GM21526 (cell line): Measurements from ENCODE around the gene RBFOX2.
"Not testable (repeated sequence)": the region's sequence is repeated elsewhere in the genome, so short reads cannot be mapped to it uniquely, and the experiment has no call there.

Experiments used
- ATAC-seq: cut with Tn5 transposase; IDR thresholded peaks from one replicate; pipeline ENCODE4 v1.9.1; 2021; ENCODE audit warnings: moderate library complexity; ENCODE audit not compliant: unreplicated experiment, low FRiP score

RBFOX2 gene

DNA sequence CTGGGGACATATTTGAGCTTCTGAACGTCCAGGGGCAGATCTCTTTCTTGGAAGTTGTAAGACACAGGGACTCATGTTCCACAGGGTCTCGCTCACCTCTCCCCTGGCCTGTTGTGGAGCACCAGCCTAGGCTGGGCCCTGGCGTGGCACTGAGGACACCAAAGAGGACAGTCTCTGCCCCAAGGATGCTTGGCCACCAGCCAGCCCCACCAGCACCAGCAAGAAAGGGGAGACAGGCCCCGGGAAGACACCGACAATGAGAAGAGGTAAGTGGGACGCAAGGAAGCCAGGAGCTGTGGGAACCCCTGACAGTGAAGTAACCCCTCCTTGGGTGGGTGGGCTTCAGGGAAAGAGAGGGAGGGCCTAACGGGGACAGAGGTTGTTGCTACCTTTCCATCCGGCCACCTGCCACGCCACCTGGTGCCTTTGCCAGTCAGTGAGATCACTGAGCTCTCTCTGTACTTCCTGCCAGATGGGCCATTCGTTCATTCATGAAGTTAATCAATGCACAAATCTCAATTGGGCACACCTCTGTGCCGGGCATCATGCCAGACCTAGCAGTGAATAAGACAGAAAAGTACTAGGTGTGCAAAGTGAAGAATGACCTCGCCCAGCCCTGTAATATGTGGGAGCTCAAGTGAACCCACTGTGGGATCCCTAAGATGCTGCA is 299.9 kb downstream of the RBFOX2 start:
- ATAC-seq, result no peak

DNA sequence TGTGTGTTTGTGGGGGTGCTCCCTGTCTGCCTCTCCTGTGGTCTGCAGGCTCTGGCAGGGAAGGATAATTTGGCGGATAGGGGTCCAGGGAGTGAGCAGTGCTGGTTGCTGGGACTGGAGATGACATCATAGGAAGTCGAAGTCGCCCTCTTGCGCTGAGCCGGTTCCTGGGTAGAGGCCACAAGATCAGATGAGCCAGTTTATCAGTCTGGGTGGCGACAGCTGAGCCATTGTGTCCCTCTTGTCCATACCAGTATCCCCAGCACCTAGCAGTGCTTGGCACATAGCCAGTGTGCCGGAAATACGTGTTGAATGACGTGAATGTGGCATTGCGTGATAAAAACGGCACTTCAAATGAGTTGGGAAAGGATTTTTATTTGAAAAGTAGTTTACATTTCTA is 301.2 kb downstream of the RBFOX2 start:
- ATAC-seq, result no peak

DNA sequence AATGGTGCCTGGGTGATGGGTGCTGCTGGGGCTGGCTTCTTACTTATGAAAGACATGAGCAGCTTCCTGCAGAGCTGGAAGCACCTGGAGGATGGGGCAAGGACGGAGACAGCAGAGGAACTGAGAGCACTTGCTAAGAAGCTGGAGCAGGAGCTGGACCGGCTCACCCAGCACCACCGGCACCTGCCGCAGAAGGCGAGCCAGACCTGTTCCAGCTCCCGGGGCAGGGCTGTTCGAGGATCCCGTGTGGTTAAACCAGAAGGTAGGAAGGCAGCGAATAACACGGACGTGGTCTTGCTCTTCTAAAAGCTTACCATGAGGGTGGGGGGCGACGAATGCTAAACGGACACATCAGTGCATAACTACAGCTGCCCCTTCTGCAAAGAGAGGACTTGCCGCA is 301.7 kb downstream of the RBFOX2 start:
- ATAC-seq, result no peak

GRCh38 chr22:35726398-35726797 is 302.2 kb downstream of the RBFOX2 start:
- no peak for ATAC-seq

DNA sequence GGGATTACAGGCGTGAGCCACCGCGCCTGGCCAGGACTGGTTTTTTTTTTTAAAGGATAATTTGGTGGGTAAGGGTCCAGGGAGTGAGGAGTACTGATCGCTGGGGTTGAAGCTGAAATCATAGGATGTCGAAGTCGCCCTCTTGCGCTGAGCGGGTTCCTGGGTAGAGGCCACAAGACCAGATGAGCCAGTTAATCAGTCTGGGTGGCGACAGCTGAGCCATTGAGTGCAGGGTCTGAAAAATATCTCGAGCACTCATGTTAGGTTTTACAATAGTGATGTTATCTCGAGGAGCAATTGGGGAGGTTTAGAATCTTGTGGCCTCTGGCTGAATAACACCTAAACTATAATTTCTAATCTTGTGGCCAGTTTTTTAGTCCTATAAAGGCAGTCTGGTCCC is 303.1 kb downstream of the RBFOX2 start:
- ATAC-seq, result no peak

- no peak for ATAC-seq
Measured at GRCh38 chr22:35721960-35722359, 306.7 kb downstream of the RBFOX2 start.

DNA sequence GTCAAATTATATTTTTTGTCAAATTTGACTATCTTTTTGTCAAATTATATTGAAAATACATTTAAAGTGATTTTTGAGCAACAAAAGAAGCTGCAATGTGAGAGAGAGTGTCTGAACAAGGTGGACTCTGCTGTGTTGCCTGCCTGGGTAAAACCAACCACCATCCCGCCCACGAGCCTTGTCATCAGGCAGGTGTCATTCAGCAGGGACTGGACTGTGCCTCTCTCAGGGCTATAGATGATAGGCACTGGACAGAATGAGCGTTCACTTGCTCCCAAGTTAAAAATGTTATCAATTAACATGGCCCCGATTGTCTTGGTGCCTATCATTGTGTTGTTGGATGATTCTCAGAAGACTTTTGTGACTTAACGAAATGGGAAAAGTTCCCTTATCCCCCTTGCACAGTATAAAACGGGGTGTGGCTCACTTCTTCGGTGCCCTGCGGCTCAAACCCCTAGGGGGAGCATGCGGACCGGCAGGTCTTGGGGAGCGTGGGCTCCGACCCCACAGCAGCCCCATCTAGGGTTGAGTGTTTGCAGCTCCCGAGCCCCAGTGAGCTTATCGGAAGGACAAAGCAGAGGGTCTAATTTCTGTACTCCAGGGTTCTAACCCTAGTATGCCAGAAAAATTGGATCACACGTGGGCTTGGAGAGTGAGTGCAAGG is 309.3 kb downstream of the RBFOX2 start:
- ATAC-seq, result no peak

DNA sequence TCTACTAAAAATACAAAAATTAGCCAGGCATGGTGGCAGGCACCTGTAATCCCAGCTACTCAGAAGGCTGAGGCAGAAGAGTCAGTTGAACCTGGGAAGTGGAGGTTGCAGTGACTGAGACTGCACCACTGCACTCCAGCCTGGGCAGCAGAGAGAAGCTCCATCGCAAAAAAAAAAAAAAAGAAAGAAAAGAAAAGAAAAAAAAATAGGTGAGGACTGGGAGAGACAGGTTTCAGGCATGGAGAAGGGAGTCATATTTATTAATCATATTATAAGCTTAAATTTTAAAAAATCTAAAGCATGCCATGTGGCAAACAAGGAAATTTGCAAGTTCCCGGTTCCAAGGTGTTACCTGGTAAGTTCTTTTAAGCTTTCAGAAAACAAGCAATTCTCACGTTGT is 311.1 kb downstream of the RBFOX2 start, which contains the start of gene APOL5:
Gene APOL5 (plus strand): TSS at position 301 of the 400 bp plus-strand sequence. CDS start 0 bp downstream, at position 301.
- no peak for ATAC-seq

DNA sequence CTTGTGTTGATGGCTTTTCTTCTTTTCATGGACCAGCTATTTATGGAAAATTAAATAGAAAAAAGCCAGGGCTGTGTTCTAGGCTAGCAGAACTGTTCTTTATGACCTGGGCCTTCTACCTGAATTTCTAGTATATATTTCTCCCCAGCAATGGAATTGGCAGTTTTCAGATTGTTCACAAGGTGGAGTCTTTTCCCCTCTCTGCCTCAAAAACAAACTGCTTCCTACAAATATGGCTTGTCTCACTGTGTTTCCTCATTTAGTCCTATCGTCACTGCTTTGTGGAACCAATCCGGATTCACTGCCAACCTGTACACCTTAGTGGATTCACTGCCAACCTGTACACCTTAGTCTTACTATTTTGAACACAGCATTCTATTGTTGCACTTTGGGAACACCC is 316.0 kb downstream of the RBFOX2 start:
- no peak for ATAC-seq

- no peak for ATAC-seq
Measured at GRCh38 chr22:35711336-35711735, 317.3 kb downstream of the RBFOX2 start.

GRCh38 chr22:35708917-35709316 is 319.7 kb downstream of the RBFOX2 start:
- ATAC-seq, result no peak

DNA sequence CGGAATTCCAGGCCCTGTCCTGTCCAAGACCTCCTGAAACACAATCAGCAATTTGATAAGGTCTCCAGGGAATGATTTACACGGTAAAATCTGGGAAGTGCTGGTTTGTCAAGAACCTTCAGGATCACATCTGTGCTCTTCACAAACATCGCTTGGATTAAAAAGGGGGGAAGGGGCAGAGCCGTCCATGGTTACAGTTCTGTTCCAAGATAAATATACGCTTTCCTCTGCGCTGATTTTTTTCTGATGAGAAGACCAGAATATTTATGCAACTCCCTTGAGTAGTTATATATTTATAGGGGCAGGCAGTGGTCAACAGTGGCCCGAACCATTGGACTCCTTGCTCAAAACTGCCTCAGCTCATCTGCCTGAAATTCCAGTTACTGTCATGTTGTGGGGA is 320.2 kb downstream of the RBFOX2 start:
- ATAC-seq, result no peak

GRCh38 chr22:35705141-35705540 is 323.5 kb downstream of the RBFOX2 start:
- no peak for ATAC-seq

GRCh38 chr22:35703861-35704584 is 324.6 kb downstream of the RBFOX2 start:
- ATAC-seq, result no peak

- ATAC-seq, result not testable (repeated sequence)
Measured at GRCh38 chr22:35699852-35700251, 328.8 kb downstream of the RBFOX2 start.

- no peak for ATAC-seq
Measured at GRCh38 chr22:35697142-35697541, 331.5 kb downstream of the RBFOX2 start.

GRCh38 chr22:35695202-35695601 is 333.4 kb downstream of the RBFOX2 start:
- no peak for ATAC-seq

- no peak for ATAC-seq
Measured at GRCh38 chr22:35690001-35690400, 338.6 kb downstream of the RBFOX2 start.

DNA sequence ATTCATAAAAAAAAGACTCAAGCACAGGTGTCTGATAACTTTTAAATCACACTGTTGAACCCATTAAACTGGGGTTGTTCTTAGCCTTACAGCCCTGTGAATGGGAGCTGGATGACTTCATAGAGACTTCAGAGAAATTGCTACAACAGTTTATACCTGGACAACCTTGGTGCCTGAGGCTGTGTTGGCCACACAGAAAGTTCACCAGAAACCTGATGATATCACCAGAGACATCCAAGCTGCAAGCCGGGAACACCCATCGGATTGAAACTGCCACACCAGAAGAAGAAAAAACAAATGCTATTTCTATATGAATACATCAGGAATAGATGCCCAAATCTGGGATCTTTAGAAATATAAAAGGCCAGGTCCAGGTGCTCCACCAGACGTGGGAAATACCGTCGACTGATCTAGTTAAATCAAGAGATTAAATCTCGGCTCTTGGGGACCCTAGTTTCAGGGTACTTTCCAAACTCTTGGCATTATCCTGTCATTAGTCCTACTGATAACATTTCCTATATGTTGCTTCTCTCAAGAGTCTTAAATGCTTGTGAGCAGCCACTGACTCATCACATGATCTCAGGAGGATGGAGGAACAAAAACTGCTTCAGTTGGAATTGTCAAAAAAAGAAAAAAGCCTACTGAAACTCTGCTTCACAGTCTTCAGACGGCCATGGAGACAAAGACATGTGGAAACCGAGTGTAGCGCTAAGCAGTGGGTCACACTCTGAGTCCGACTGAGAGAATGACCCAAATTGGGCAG is 339.5 kb downstream of the RBFOX2 start:
- no peak for ATAC-seq
